Left colon (tissue), 2 donors: ENCODE results near the gene DMRTB1. TPM values are rescaled to one million over a fixed set of nuclear protein-coding genes. Genes with fewer than 3 reads are reported as not detected.

Experiments used
- ATAC-seq: fragments of 200-7000 bp; cut with Tn5 transposase; one replicate; pipeline ENCODE4 v1.9.1; 2020; ENCODE audit warnings: mild to moderate bottlenecking, moderate library complexity
- DNase-seq, 2 donors: peaks; one replicate each; pipeline ENCODE4 v3.0.0-alpha.2; 2020
- intact Hi-C, 2 donors: fragments of 100-400 bp; cut with DNase I in 1 of 2; cut with micrococcal nuclease in 1 of 2; formaldehyde crosslinking; loops; one replicate each; pipeline versions ENCODE4 v1.11.2 to v1.14.0; 2022; cut with DNase I, micrococcal nuclease
- total RNA-seq, 2 donors: library from RNA; stranded (reverse); fragmentation: NEBNext Ultra II Directional; extraction: Animal tissue kit (Norgen Biotek cat#: 25700); gene quantifications; one replicate each; pipeline ENCODE4 v1.2.1, GENCODE V29; 2021
- donor health status: DM: no; HTN: no; CAD: no.
- donor health status: DM: yes; HTN: yes; CAD: no.

Gene DMRTB1
- total RNA-seq, 2 donors from 2014 or later, result not detected

GRCh38 chr1:53514436-53514835, 55.2 kb downstream of the DMRTB1 start:
- intact Hi-C loops, result no loop called here
- DNase-seq, result no peak
- ATAC-seq, result no peak

DNA sequence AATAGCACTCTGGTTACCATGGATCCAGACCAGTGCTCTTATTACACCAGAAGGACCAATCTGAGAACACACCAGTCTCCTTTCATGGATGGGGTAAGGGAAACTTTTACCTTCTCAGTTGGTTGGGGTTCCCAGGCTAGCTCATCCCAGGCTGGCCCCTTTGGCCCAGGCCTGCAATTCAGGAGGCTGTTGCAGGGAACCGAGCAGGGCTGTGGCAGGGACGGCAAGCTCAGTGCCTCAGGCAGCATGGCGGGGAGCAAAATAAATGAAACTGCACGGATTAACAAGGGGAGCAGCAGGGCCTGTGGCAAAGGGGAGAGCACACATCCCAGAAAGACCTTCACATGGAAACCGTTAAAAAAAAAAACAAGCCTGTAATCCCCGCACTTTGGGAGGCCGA, 57.0 kb downstream of the DMRTB1 start:
- DNase-seq (no peak), ATAC-seq (no peak)
- intact Hi-C loops, result no loop called here

Other genes with a start within 250 kb of the DMRTB1 start
- gene CZIB, start 238.8 kb upstream of the DMRTB1 start, total RNA-seq, result 10 to 100 TPM; 31.3 to 33.3 TPM
- gene MAGOH, start 220.9 kb upstream of the DMRTB1 start, total RNA-seq, result 10 to 100 TPM; 28.8 to 33.5 TPM
- 1 to 10 TPM; 2.5 to 5.3 TPM for gene LRP8, start 131.3 kb upstream of the DMRTB1 start, total RNA-seq